ENCODE data around the gene MSI2. TPM values are rescaled to one million over a fixed set of nuclear protein-coding genes. Genes with fewer than 3 reads are reported as not detected.

The MSI2 gene
- total RNA-seq, 1 donor from 2014 or later = 75.5 TPM

- Mint-ChIP-seq H3K36me3 (ENCODE audit: unreplicated experiment) (peaks cover 1% of the 10 kb centered on the region), H3K27me3 (ENCODE audit: unreplicated experiment) (peaks cover 41% of the 10 kb centered on the region), H3K9me3 (ENCODE audit: unreplicated experiment) (peaks cover 21% of the 10 kb centered on the region), H3K4me3 (ENCODE audit: unreplicated experiment) (no peak overlapping the region), H3K27ac (ENCODE audit: unreplicated experiment) (no peak overlapping the region), H3K4me1 (ENCODE audit: unreplicated experiment) (no peaks in the 10 kb centered on the region)
- no peak for DNase-seq (ENCODE audit: extremely low spot score, unreplicated experiment)
- no peak for TF ChIP-seq CTCF (IDR thresholded peaks at IDR 0.05)
Observed at GRCh38 chr17:57225127-57225526, 31.2 kb upstream of the MSI2 start.

GRCh38 chr17:57226793-57227192 is 29.5 kb upstream of the MSI2 start:
- peaks cover 40% of the 10 kb centered on the region for H3K27me3 Mint-ChIP-seq (ENCODE audit: unreplicated experiment)
- no peak for DNase-seq (ENCODE audit: extremely low spot score, unreplicated experiment)
- TF ChIP-seq CTCF (IDR thresholded peaks at IDR 0.05) = no peak
- no peaks in the 10 kb centered on the region for H3K4me1 Mint-ChIP-seq (ENCODE audit: unreplicated experiment)
- no peak overlapping the region for H3K4me3 Mint-ChIP-seq (ENCODE audit: unreplicated experiment)
- no peak overlapping the region for H3K27ac Mint-ChIP-seq (ENCODE audit: unreplicated experiment)
- peaks cover 12% of the 10 kb centered on the region for H3K9me3 Mint-ChIP-seq (ENCODE audit: unreplicated experiment)
- peaks cover 1% of the 10 kb centered on the region for H3K36me3 Mint-ChIP-seq (ENCODE audit: unreplicated experiment)

GRCh38 chr17:57228911-57229310 is 27.4 kb upstream of the MSI2 start:
- H3K27me3 Mint-ChIP-seq (ENCODE audit: unreplicated experiment) = peaks cover 51% of the 10 kb centered on the region
- H3K36me3 Mint-ChIP-seq (ENCODE audit: unreplicated experiment) = no peaks in the 10 kb centered on the region
- H3K4me3 Mint-ChIP-seq (ENCODE audit: unreplicated experiment) = no peak overlapping the region
- DNase-seq (ENCODE audit: extremely low spot score, unreplicated experiment) = no peak
- peaks cover 7% of the 10 kb centered on the region for H3K9me3 Mint-ChIP-seq (ENCODE audit: unreplicated experiment)
- no peak overlapping the region for H3K27ac Mint-ChIP-seq (ENCODE audit: unreplicated experiment)
- H3K4me1 Mint-ChIP-seq (ENCODE audit: unreplicated experiment) = no peaks in the 10 kb centered on the region
- no peak for TF ChIP-seq CTCF (IDR thresholded peaks at IDR 0.05)

GRCh38 chr17:57234061-57234738 is 22.1 kb upstream of the MSI2 start:
- Mint-ChIP-seq H3K4me1 (ENCODE audit: unreplicated experiment) (no peaks in the 10 kb centered on the region), H3K9me3 (ENCODE audit: unreplicated experiment) (no peaks in the 10 kb centered on the region), H3K36me3 (ENCODE audit: unreplicated experiment) (no peaks in the 10 kb centered on the region), H3K4me3 (ENCODE audit: unreplicated experiment) (no peak overlapping the region), H3K27ac (ENCODE audit: unreplicated experiment) (no peak overlapping the region), H3K27me3 (ENCODE audit: unreplicated experiment) (peaks cover 20% of the 10 kb centered on the region)
- TF ChIP-seq CTCF (IDR thresholded peaks at IDR 0.05) = no peak
- DNase-seq (ENCODE audit: extremely low spot score, unreplicated experiment) = no peak

- Mint-ChIP-seq H3K27me3 (ENCODE audit: unreplicated experiment) (peaks cover 20% of the 10 kb centered on the region), H3K36me3 (ENCODE audit: unreplicated experiment) (no peaks in the 10 kb centered on the region), H3K27ac (ENCODE audit: unreplicated experiment) (no peak overlapping the region), H3K9me3 (ENCODE audit: unreplicated experiment) (no peaks in the 10 kb centered on the region), H3K4me1 (ENCODE audit: unreplicated experiment) (no peaks in the 10 kb centered on the region), H3K4me3 (ENCODE audit: unreplicated experiment) (no peak overlapping the region)
- no peak for TF ChIP-seq CTCF (IDR thresholded peaks at IDR 0.05)
- no peak for DNase-seq (ENCODE audit: extremely low spot score, unreplicated experiment)
Observed at GRCh38 chr17:57234739-57235092, 21.6 kb upstream of the MSI2 start.

All from osteocyte (in vitro differentiated cells).